SU-DHL-6 (cell line): ENCODE data around the gene HECW1.

Source experiments
- EZH2phosphoT487 ChIP-seq: fragments of 200-600 bp; sonication (generic), shearing (Covaris generic); conservative IDR thresholded peaks from 2 replicates; pipeline ENCODE4 v1.6.1; 2018; ENCODE audit warnings: mild to moderate bottlenecking, antibody characterized with exemption, low read length, moderate library complexity, mixed read lengths
- TF ChIP-seq, protein P1 (sequence below): fragments of 200-600 bp; sonication (generic); IDR thresholded peaks from one replicate; pipeline ENCODE4 v1.5.1; 2017; ENCODE audit warnings: antibody characterized with exemption, mild to moderate bottlenecking, low read length, moderate library complexity; ENCODE audit not compliant: insufficient read depth, poor library complexity, severe bottlenecking

DNA sequence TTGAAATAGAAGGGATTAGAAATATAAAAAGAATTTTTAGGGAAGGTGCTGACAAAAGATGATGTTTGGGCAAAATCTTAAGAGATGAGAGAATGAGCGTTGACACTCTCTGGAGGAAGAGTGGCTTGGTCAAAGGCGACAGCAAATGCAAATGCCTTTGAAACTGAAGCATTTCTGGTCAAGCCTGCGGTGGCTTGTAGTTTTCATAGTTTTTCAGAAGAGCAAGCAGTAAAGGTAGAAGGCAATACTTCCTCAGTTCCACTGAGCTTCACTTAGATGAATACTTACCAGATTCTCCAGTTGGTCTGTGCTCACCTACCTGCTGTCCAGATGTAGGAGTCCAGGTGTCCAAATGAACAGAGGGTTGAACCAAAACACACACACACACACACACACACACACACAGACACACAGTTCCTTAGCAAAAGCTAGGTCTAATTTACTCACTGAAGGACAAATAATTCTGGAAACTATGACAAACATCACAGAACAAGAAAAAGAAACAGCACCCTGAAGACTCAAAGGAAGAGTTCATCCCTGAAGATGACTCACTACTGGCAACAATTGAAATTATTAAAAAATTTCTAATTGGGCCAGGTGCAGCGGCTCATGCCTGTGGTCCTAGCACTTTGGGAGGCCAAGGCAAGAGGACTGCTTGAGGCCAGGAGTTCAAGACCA lies 458.4 kb downstream of the HECW1 start:
- TF ChIP-seq, protein P1, sequence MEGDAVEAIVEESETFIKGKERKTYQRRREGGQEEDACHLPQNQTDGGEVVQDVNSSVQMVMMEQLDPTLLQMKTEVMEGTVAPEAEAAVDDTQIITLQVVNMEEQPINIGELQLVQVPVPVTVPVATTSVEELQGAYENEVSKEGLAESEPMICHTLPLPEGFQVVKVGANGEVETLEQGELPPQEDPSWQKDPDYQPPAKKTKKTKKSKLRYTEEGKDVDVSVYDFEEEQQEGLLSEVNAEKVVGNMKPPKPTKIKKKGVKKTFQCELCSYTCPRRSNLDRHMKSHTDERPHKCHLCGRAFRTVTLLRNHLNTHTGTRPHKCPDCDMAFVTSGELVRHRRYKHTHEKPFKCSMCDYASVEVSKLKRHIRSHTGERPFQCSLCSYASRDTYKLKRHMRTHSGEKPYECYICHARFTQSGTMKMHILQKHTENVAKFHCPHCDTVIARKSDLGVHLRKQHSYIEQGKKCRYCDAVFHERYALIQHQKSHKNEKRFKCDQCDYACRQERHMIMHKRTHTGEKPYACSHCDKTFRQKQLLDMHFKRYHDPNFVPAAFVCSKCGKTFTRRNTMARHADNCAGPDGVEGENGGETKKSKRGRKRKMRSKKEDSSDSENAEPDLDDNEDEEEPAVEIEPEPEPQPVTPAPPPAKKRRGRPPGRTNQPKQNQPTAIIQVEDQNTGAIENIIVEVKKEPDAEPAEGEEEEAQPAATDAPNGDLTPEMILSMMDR: no peak
- TF ChIP-seq EZH2phosphoT487: no peak
